ENCODE data around the gene USP40.
"Not testable (repeated sequence)": the region's sequence is repeated elsewhere in the genome, so short reads cannot be mapped to it uniquely, and the experiment has no call there.

Gene USP40, protein sequence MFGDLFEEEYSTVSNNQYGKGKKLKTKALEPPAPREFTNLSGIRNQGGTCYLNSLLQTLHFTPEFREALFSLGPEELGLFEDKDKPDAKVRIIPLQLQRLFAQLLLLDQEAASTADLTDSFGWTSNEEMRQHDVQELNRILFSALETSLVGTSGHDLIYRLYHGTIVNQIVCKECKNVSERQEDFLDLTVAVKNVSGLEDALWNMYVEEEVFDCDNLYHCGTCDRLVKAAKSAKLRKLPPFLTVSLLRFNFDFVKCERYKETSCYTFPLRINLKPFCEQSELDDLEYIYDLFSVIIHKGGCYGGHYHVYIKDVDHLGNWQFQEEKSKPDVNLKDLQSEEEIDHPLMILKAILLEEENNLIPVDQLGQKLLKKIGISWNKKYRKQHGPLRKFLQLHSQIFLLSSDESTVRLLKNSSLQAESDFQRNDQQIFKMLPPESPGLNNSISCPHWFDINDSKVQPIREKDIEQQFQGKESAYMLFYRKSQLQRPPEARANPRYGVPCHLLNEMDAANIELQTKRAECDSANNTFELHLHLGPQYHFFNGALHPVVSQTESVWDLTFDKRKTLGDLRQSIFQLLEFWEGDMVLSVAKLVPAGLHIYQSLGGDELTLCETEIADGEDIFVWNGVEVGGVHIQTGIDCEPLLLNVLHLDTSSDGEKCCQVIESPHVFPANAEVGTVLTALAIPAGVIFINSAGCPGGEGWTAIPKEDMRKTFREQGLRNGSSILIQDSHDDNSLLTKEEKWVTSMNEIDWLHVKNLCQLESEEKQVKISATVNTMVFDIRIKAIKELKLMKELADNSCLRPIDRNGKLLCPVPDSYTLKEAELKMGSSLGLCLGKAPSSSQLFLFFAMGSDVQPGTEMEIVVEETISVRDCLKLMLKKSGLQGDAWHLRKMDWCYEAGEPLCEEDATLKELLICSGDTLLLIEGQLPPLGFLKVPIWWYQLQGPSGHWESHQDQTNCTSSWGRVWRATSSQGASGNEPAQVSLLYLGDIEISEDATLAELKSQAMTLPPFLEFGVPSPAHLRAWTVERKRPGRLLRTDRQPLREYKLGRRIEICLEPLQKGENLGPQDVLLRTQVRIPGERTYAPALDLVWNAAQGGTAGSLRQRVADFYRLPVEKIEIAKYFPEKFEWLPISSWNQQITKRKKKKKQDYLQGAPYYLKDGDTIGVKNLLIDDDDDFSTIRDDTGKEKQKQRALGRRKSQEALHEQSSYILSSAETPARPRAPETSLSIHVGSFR

GRCh38 chr2:233566141-233566956 lies at the start of gene USP40:
Gene USP40, minus strand, starts transcription at chr2:233566782. Its CDS starts 1,228 bp downstream, at chr2:233565554.
- no peak for DNase-seq

DNA sequence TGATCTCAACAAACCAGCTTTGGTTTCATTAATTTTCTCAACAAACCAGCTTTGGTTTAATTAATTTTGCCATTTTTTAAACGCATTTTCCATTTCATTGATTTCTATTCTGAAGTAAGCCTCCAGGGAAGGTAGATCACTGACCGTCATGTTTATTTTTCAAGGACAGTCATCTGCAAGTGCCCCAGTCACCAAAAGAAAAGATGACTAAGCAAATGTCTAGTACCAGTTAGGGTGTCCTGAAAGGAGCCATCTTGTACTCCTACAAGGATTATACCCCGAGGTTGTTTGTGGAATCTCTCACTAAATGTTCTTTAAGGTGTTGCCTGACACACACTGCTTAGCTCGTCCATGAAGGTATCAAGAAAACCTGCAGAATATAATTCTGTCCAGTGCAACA lies 44.7 kb upstream of the USP40 start:
- no peak for DNase-seq

DNA sequence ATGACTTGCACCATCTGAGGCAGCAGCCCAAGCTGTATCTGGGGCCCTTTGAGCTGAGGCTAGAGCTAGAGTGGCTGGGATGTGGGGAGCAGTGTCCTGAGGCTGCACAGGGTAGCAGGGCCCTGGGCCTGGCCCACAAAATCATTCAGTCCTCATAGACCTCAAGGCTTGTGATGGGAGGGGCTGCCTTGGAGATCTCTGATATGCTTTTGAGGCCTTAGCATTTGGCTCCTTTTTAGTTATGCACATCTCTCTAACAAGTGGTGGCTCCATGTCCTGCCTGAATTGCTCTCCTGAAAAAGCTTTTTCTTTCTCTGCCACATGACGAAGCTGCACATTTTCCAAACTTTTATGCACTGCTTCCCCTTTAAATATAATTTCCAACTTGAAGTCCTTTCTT lies 39.1 kb upstream of the USP40 start:
- DNase-seq, result no peak

DNA sequence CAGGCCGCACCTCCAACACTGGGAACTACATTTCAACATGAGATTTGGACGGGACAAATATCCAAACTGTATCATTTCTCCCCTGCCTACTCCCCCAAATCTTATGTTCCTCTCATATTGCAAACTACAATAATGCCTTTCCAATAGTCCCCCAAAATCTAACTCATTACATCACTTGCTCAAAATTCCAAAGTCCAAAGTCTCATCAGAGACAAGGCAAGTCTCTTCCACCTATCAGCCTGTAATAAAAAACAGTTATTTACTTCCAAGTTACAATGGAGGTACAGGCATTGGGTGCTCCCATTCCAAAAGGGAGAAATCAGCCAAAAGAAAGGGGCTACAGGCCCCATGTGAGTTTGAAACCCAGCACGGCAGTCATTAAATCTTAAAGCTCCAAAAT lies 38.2 kb upstream of the USP40 start:
- DNase-seq, result no peak

DNA sequence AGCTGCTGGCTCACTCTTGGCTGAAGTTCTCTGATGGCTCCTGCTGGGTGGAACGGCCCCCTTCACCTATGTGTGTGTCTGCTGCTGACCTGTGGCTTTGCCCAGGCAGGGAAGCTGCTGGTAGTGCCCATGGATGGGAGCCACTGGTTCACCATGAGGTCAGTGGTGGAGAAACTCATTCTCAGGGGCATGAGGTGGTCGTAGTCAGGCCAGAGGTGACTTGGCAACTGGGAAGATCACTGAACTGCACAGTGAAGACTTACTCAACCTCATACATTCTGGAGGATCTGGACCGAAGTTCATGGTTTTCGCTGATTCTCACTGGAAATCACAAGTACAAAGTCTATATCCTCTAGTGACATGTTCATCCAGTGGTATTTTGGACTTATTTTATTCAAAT lies 36.9 kb upstream of the USP40 start:
- DNase-seq, result no peak

- DNase-seq, result no peak
Observed at GRCh38 chr2:233602076-233602475, 35.5 kb upstream of the USP40 start.

- no peak for DNase-seq
Observed at GRCh38 chr2:233600386-233600785, 33.8 kb upstream of the USP40 start.

- no peak for DNase-seq
Observed at GRCh38 chr2:233598952-233599351, 32.4 kb upstream of the USP40 start.

- no peak for DNase-seq
Observed at GRCh38 chr2:233597522-233597921, 30.9 kb upstream of the USP40 start.

DNA sequence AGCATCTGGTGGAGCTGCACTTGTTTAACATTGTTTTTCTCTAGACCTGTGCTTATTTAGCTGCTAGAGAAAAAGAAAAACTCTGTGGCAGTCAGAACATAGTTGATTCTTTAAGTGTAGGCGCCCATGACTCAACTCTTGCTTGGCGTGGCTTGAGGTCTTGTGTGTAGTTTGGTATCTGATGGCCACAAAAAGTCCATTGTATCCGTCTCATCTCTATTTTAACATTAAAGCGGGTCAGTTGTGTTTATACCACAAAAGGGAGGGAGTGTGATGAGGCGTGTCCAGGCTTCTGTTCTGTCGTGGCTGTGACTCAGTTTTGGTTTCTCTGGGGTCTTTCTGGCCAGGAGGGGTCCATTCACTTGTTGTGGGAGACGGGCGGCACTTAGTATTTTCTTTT lies 26.6 kb upstream of the USP40 start:
- no peak for DNase-seq

GRCh38 chr2:233592706-233593105 lies 26.1 kb upstream of the USP40 start:
- DNase-seq, result not testable (repeated sequence)

- no peak for DNase-seq
Observed at GRCh38 chr2:233588400-233588799, 21.8 kb upstream of the USP40 start.

- DNase-seq, result no peak
Observed at GRCh38 chr2:233584210-233584609, 17.6 kb upstream of the USP40 start.

DNA sequence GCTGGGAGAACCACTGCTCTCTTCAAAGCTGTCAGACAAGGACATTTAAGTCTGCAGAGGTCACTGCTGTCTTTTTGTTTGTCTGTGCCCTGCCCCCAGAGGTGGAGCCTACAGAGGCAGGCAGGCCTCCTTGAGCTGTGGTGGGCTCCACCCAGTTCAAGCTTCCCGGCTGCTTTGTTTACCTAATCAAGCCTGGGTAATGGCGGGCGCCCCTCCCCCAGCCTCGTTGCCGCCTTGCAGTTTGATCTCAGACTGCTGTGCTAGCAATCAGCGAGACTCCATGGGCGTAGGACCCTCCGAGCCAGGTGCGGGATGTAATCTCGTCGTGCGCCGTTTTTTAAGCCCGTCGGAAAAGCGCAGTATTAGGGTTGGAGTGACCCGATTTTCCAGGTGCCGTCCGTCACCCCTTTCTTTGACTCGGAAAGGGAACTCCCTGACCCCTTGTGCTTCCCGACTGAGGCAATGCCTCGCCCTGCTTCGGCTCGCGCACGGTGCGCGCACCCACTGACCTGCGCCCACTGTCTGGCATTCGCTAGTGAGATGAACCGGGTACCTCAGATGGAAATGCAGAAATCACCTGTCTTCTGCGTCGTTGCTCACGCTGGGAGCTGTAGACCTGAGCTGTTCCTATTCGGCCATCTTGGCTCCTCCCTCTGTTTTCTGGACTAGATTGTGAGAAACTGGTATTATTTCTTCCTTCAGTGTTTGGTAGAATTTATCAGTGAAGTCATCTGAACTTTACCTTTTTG lies 16.8 kb upstream of the USP40 start:
- DNase-seq, result not testable (repeated sequence)

DNA sequence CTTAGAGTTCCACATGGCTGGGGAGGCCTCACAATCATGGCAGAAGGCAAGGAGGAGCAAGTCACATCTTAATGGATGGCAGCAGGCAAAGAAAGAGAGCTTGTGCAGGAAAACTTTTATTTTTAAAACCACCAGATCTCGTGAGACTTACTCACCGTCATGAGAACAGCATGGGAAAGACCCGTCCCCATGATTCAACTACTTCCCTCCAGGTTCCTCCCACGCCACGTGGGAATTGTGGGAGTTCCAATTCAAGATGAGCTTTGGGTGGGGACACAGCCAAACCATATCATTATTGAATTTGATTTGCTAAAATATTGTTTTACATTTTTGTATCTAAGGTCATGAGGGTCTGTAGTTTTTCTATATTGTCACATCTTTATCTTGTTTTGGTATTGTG lies 10.8 kb upstream of the USP40 start:
- not testable (repeated sequence) for DNase-seq

DNA sequence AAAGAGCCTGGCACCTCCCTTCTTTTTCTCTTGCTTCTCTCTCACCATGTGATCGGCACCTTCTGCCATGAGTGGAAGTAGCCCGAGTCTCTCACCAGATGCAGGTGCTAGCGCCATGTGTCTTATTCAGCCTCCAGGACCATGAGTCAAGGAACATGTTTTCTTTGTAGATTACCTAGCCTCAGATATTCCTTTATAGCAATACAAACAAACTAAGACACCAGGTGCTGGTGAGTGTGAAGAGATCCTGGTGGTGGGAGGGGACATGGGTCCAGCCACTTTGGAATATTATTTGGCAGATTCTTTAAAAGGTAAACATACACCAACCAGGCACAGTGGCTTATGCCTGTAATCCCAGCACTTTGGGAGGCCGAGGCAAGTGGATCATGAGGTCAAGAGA lies 5.9 kb upstream of the USP40 start:
- DNase-seq, result no peak

DNA sequence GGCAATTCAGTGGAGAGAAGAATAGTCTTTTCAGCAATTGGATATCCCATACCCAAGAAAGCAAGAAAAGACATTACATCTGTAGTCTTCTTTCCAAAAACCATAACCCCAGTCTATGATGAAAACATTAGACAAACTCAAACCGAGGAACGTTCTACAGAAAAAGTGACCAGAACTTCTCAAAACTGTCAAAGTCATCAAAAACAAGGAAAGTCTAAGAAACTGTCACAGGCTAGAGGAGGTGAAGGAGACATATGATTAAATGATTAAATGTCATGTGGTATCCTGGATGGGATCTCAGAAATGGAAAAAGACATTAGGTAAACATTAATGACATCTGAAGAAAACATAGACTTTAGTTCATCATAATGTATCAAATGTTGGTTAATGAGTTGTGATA lies 4.9 kb upstream of the USP40 start:
- DNase-seq, result no peak

- DNase-seq, result no peak
Observed at GRCh38 chr2:233571001-233571400, 4.4 kb upstream of the USP40 start.

DNA sequence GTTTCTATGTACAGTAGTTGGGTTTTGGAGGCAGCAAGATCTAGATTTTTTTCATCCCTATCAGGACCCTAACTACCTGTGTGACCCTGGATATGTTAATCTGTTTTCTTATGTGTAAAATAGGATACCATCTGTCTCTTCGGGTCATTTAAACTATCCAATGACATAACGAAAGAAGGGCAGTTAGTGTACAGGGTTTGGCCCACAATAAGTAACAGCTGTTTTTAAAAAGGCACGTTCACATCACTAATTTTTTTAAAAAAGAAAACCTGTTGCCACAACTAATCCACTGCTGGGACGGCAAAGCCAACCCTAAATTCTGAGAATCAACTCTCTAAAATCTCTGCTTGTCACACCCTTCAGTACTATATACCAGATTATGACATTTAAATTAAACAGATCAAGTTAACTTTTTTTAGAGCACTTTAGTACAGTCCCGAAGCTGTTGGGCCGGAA lies 869 bp downstream of the USP40 start:
- DNase-seq, result no peak

- DNase-seq, result no peak
Observed at GRCh38 chr2:233563663-233564430, 2.7 kb downstream of the USP40 start.
